ENCODE data around the gene TRPM3. TPM values are rescaled to one million over a fixed set of nuclear protein-coding genes. Genes with fewer than 3 reads are reported as not detected.

TRPM3 gene
- total RNA-seq, 4 donors from 2014 or later = under 0.01 to 0.26 (median under 0.01) TPM

DNA sequence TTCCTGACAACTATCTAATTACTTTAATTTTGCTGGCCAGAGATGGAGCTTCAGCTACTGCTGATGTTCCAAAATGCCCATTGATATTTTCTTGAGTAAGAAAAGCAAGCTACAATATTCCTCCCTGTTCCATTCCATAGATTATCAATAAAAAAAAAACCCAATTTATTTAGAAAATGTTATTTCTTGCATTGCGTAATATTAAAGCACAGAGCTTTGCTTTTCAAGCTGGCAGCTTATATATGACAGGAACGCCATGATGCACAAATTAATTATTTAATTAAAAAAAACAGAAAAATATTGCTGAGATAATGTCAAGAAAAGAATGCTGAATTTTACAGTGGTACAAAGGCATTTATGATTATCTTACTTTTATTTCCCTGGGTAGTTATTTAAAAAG lies 47.9 kb downstream of the TRPM3 start:
- no peak overlapping the region for H3K4me3 ChIP-seq
- no peak for DNase-seq
- intact Hi-C loops (cut with DNase I) = no loop called here
- H3K4me1 ChIP-seq = no peaks in the 10 kb centered on the region
- no peak for TF ChIP-seq POLR2A (IDR thresholded peaks at IDR 0.05)
- TF ChIP-seq, protein P1, sequence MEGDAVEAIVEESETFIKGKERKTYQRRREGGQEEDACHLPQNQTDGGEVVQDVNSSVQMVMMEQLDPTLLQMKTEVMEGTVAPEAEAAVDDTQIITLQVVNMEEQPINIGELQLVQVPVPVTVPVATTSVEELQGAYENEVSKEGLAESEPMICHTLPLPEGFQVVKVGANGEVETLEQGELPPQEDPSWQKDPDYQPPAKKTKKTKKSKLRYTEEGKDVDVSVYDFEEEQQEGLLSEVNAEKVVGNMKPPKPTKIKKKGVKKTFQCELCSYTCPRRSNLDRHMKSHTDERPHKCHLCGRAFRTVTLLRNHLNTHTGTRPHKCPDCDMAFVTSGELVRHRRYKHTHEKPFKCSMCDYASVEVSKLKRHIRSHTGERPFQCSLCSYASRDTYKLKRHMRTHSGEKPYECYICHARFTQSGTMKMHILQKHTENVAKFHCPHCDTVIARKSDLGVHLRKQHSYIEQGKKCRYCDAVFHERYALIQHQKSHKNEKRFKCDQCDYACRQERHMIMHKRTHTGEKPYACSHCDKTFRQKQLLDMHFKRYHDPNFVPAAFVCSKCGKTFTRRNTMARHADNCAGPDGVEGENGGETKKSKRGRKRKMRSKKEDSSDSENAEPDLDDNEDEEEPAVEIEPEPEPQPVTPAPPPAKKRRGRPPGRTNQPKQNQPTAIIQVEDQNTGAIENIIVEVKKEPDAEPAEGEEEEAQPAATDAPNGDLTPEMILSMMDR (IDR thresholded peaks at IDR 0.05) = no peak
- no peaks in the 10 kb centered on the region for H3K9me3 ChIP-seq
- no peak overlapping the region for H3K27ac ChIP-seq
- 84 to 86% methylated on average over 2 of the region's 2 CpGs for WGBS, 2 donors
- H3K36me3 ChIP-seq = no peaks in the 10 kb centered on the region
- H3K27me3 ChIP-seq = no peaks in the 10 kb centered on the region

DNA sequence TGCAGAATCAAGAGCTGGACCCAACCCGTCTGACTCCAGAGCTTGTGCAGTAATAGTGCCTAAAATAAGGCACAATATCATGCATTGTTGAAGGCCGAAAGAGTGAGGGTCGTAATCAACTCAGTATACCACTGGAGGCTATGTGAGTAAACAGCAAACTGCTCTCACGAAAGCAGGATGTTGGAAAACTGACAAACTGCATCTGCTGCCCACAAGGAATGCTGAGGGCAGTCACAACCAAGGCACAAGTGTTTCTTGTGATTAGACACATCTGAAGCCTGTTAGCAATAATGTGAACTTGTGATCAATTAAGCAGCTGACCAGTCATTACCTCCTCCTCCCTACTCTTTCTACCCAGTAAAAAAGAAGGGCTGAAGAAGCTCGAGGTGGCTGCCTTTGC lies 48.8 kb downstream of the TRPM3 start:
- H3K27ac ChIP-seq = no peak overlapping the region
- no peaks in the 10 kb centered on the region for H3K9me3 ChIP-seq
- no peaks in the 10 kb centered on the region for H3K4me1 ChIP-seq
- intact Hi-C loops (cut with DNase I) = no loop called here
- H3K36me3 ChIP-seq = no peaks in the 10 kb centered on the region
- TF ChIP-seq, protein P1 (IDR thresholded peaks at IDR 0.05) = no peak
- no peaks in the 10 kb centered on the region for H3K27me3 ChIP-seq
- no peak overlapping the region for H3K4me3 ChIP-seq
- 45 to 54% methylated on average over 5 of the region's 5 CpGs for WGBS, 2 donors
- DNase-seq = no peak

DNA sequence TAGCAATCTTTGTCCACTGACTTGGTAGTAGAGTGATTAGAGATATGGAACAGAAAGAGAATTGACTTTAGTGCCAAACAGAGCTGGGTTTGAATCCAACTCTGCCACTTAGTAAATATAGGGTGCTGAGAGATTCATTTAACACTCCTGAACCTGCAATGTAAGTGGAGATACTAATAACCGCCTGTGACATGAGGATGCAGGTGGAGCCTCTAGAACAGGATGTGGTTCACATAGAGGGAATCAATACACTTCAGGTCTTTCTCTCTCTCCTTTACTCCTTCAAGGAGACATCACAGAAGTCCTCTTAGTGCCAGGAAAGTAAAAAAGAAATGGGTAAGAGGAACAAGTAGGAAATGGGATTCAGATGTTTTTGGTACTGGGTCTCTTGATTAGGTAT lies 49.8 kb downstream of the TRPM3 start:
- Histone ChIP-seq H3K27me3 (no peaks in the 10 kb centered on the region), H3K4me1 (no peaks in the 10 kb centered on the region), H3K4me3 (no peak overlapping the region), H3K27ac (no peak overlapping the region), H3K9me3 (no peaks in the 10 kb centered on the region), H3K36me3 (no peaks in the 10 kb centered on the region)
- intact Hi-C loops (cut with DNase I) = no loop called here
- DNase-seq = no peak
- WGBS, 2 donors = 70 to 100% methylated on average over 1 of the region's 1 CpG
- TF ChIP-seq, protein P1 (IDR thresholded peaks at IDR 0.05) = no peak
- TF ChIP-seq POLR2A (IDR thresholded peaks at IDR 0.05) = no peak

DNA sequence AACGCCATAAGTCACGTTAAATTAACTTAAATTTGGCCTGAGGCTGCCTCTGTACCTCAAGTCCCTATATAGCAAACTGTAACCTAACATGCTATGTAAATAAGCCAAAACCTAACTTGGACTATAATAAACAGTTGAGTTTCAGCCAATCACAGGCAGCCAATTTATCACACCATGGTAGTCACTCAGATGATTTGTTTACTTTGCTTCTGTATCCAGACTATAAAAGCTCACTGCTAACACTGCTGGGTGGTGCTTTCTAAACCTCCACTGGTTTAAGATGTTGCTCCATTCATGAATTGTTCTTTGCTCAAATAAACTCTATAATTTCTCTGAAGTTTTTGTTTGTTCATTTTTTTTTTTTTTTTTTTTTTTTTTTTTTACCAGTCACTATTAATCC lies 62.8 kb downstream of the TRPM3 start:
- DNase-seq = no peak
- H3K4me3 ChIP-seq = no peak overlapping the region
- no peaks in the 10 kb centered on the region for H3K4me1 ChIP-seq
- whole genome bisulfite sequencing, 2 donors = 54 to 83% methylated on average over 2 of the region's 2 CpGs
- H3K36me3 ChIP-seq = no peaks in the 10 kb centered on the region
- H3K27ac ChIP-seq = no peak overlapping the region
- H3K9me3 ChIP-seq = no peaks in the 10 kb centered on the region
- no peaks in the 10 kb centered on the region for H3K27me3 ChIP-seq
- TF ChIP-seq, protein P1 (IDR thresholded peaks at IDR 0.05) = no peak
- TF ChIP-seq POLR2A (IDR thresholded peaks at IDR 0.05) = no peak
- intact Hi-C loops (cut with DNase I) = no loop called here

DNA sequence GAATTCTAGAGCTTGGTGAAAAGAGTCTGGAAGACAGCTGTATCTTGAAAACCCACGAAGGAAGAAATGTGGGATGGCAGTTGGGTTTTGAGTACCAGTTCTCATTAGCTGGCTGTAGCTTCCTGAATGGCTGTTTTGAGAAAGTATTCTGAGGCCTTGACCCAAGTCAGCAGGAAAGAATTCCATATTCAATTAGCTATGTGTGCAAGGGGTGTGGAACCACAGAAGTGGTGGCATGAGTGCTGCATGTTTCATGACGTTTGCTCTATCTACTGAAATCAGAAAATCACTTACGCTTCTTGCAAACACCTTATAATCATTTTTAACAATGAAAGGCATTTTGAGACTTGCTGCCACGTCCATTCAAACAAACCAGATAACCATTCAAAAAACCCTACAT lies 69.1 kb downstream of the TRPM3 start:
- Histone ChIP-seq H3K27ac (no peak overlapping the region), H3K9me3 (no peaks in the 10 kb centered on the region), H3K4me1 (no peaks in the 10 kb centered on the region), H3K27me3 (no peaks in the 10 kb centered on the region), H3K36me3 (no peaks in the 10 kb centered on the region), H3K4me3 (no peak overlapping the region)
- TF ChIP-seq POLR2A (IDR thresholded peaks at IDR 0.05) = no peak
- TF ChIP-seq, protein P1 (IDR thresholded peaks at IDR 0.05) = no peak
- intact Hi-C loops (cut with DNase I) = no loop called here
- no peak for DNase-seq
- 45 to 46% methylated on average over 4 of the region's 4 CpGs for WGBS, 2 donors

Data from esophagus squamous epithelium (tissue), 5 donors.